ENCODE data around the gene CERS6.
"Not testable (repeated sequence)": the region's sequence is repeated elsewhere in the genome, so short reads cannot be mapped to it uniquely, and the experiment has no call there.

DNA sequence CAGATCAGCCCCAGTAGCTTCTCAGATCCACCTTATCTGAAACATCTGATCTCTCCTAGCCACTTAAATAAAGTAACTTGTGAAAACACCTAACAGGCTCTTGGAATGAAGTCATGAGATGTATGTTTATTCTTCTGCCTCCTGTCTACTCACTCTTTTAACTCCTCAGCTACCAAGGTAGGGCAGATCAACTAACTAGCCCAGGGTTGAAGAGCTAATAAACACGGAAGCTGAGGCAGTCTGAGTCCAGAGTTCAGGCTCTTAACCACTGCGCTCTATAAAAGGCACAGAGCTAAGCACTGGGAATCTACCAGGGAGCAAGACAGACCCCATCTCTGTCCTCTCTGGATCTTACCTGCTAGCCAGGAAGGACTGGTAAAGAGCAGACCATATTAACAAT is 37.1 kb downstream of the CERS6 start:
- not testable (repeated sequence) for TF ChIP-seq POLR2AphosphoS5 (IDR thresholded peaks at IDR 0.05; ENCODE audit: low read depth, low read length); EZH2 (IDR thresholded peaks at IDR 0.05; ENCODE audit: low read depth, low read length, severe bottlenecking); CREB1 (IDR thresholded peaks at IDR 0.05); CHD1 (IDR thresholded peaks at IDR 0.05; ENCODE audit: low read depth, low read length)
- TF ChIP-seq, protein P1, sequence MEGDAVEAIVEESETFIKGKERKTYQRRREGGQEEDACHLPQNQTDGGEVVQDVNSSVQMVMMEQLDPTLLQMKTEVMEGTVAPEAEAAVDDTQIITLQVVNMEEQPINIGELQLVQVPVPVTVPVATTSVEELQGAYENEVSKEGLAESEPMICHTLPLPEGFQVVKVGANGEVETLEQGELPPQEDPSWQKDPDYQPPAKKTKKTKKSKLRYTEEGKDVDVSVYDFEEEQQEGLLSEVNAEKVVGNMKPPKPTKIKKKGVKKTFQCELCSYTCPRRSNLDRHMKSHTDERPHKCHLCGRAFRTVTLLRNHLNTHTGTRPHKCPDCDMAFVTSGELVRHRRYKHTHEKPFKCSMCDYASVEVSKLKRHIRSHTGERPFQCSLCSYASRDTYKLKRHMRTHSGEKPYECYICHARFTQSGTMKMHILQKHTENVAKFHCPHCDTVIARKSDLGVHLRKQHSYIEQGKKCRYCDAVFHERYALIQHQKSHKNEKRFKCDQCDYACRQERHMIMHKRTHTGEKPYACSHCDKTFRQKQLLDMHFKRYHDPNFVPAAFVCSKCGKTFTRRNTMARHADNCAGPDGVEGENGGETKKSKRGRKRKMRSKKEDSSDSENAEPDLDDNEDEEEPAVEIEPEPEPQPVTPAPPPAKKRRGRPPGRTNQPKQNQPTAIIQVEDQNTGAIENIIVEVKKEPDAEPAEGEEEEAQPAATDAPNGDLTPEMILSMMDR (IDR thresholded peaks at IDR 0.05; ENCODE audit: control extremely low read depth in 1 of 3, insufficient read depth in 1 of 3, low read depth in 1 of 3, low read length in 3 of 3): not testable (repeated sequence)
